CD4-positive, alpha-beta T cell treated with Interleukin-15 for 1 hour (primary cell): ENCODE results near the gene ACTL7A.

Experiments
- DNase-seq: peaks from one replicate; pipeline ENCODE4 v3.0.0-alpha.2; 2020

ACTL7A gene

GRCh38 chr9:108850293-108850897 lies 11.7 kb upstream of the ACTL7A start:
- DNase-seq: no peak

GRCh38 chr9:108851138-108851537 lies 10.9 kb upstream of the ACTL7A start:
- DNase-seq: no peak

- DNase-seq: no peak
Measured at GRCh38 chr9:108852079-108852478, 10.0 kb upstream of the ACTL7A start.

- DNase-seq: no peak
Measured at GRCh38 chr9:108854094-108854493, 8.0 kb upstream of the ACTL7A start.

- no peak for DNase-seq
Measured at GRCh38 chr9:108854641-108855528, 7.2 kb upstream of the ACTL7A start.

- DNase-seq: no peak
Measured at GRCh38 chr9:108855529-108855886, 6.6 kb upstream of the ACTL7A start.

- DNase-seq: no peak
Measured at GRCh38 chr9:108855888-108856287, 6.2 kb upstream of the ACTL7A start, which contains the start of gene ACTL7B. ACTL7B (minus strand) TSS chr9:108855986; CDS start chr9:108855930, 56 bp downstream.

GRCh38 chr9:108857572-108857971 lies 4.5 kb upstream of the ACTL7A start:
- no peak for DNase-seq

- DNase-seq: no peak
Measured at GRCh38 chr9:108859459-108860114, 2.5 kb upstream of the ACTL7A start.

- DNase-seq: no peak
Measured at GRCh38 chr9:108860354-108860753, 1.7 kb upstream of the ACTL7A start.

- DNase-seq: no peak
Measured at GRCh38 chr9:108860764-108861163, 1.3 kb upstream of the ACTL7A start.

- no peak for DNase-seq
Measured at GRCh38 chr9:108861464-108861863, 602 bp upstream of the ACTL7A start.

GRCh38 chr9:108863891-108864290 lies 1.8 kb downstream of the ACTL7A start:
- no peak for DNase-seq

- DNase-seq: no peak
Measured at GRCh38 chr9:108864446-108864845, 2.4 kb downstream of the ACTL7A start.

GRCh38 chr9:108865037-108865436 lies 3.0 kb downstream of the ACTL7A start:
- no peak for DNase-seq

- no peak for DNase-seq
Measured at GRCh38 chr9:108866001-108866420, 3.9 kb downstream of the ACTL7A start.

GRCh38 chr9:108867116-108867515 lies 5.0 kb downstream of the ACTL7A start:
- DNase-seq: no peak

- DNase-seq: no peak
Measured at GRCh38 chr9:108867829-108868228, 5.8 kb downstream of the ACTL7A start.

- DNase-seq: no peak
Measured at GRCh38 chr9:108869092-108869725, 7.1 kb downstream of the ACTL7A start.

- DNase-seq: no peak
Measured at GRCh38 chr9:108874058-108874788, 12.2 kb downstream of the ACTL7A start.

GRCh38 chr9:108876425-108876824 lies 14.4 kb downstream of the ACTL7A start:
- no peak for DNase-seq

- DNase-seq: no peak
Measured at GRCh38 chr9:108877524-108877923, 15.5 kb downstream of the ACTL7A start.
